CD4-positive, CD25-positive, alpha-beta regulatory T cell (primary cell): ENCODE data around the gene ZNF787. TPM values are rescaled to one million over a fixed set of nuclear protein-coding genes. Genes with fewer than 3 reads are reported as not detected.

ENCODE experiments used
- ATAC-seq, 2 donors: fragments of 150-1000 bp; cut with Tn5 transposase; one replicate each; pipeline ENCODE4 v1.10.0; 2021; ENCODE audit warnings: low read depth in 2 of 2, moderate number of reproducible peaks in 2 of 2, moderate library complexity in 1 of 2
- DNase-seq, 3 donors: peaks; one replicate each; pipeline versions ENCODE4 v3.0.0 to v3.0.0-alpha.2; 2012 to 2022; ENCODE audit warnings: mixed read lengths in 1 of 3
- H3K27ac ChIP-seq: one replicate; pipeline ENCODE4 v1.7.0; 2013; ENCODE audit warnings: mild to moderate bottlenecking, low read length; ENCODE audit not compliant: insufficient read depth, poor library complexity, severe bottlenecking
- H3K27me3 ChIP-seq: one replicate; pipeline ENCODE4 v1.7.0; 2013; ENCODE audit warnings: low read length; ENCODE audit not compliant: control insufficient read depth, insufficient read depth
- H3K36me3 ChIP-seq: one replicate; pipeline ENCODE4 v1.7.0; 2013; ENCODE audit warnings: mild to moderate bottlenecking, low read length, moderate library complexity; ENCODE audit not compliant: control insufficient read depth, insufficient read depth
- H3K4me1 ChIP-seq: 2 replicates; pipeline ENCODE4 v1.7.0; 2013; ENCODE audit warnings: mild to moderate bottlenecking, low read length; ENCODE audit not compliant: insufficient read depth, control insufficient read depth, poor library complexity, severe bottlenecking
- H3K4me3 ChIP-seq: one replicate; pipeline ENCODE4 v1.7.0; 2013; ENCODE audit warnings: low read depth, mild to moderate bottlenecking, low read length, moderate library complexity
- H3K9me3 ChIP-seq, 2 experiments: 1 replicate in 1 of 2; 2 replicates in 1 of 2; pipeline ENCODE4 v1.7.0; 2013; ENCODE audit warnings: low read length in 2 of 2, mild to moderate bottlenecking in 1 of 2, moderate library complexity in 1 of 2; ENCODE audit not compliant: control insufficient read depth in 2 of 2
- H3K27ac Mint-ChIP-seq, 3 donors: one replicate each; pipeline ENCODE4 v1.8.0; 2020 to 2022; ENCODE audit warnings: mild to moderate bottlenecking in 3 of 3, mixed read lengths in 3 of 3, moderate library complexity in 2 of 3
- H3K27me3 Mint-ChIP-seq: one replicate; pipeline ENCODE4 v1.8.0; 2022; ENCODE audit warnings: mild to moderate bottlenecking, mixed read lengths
- H3K36me3 Mint-ChIP-seq: one replicate; pipeline ENCODE4 v1.8.0; 2020; ENCODE audit warnings: mixed read lengths
- H3K4me1 Mint-ChIP-seq, 4 donors: one replicate each; pipeline ENCODE4 v1.8.0; 2020 to 2022; ENCODE audit warnings: mixed read lengths in 4 of 4, mild to moderate bottlenecking in 1 of 4
- H3K4me3 Mint-ChIP-seq, 4 donors: one replicate each; pipeline ENCODE4 v1.8.0; 2020 to 2022; ENCODE audit warnings: mild to moderate bottlenecking in 4 of 4, mixed read lengths in 4 of 4, moderate library complexity in 3 of 4
- H3K9me3 Mint-ChIP-seq, 7 donors: one replicate each; pipeline ENCODE4 v1.8.0; 2020 to 2022; ENCODE audit warnings: mixed read lengths in 7 of 7, mild to moderate bottlenecking in 3 of 7, moderate library complexity in 2 of 7
- polyA plus RNA-seq, 4 donors: library from polyadenylated mRNA; unstranded; fragments of 300-500 nt; fragmentation: Illumina TruSeq; gene quantifications; one replicate each; pipeline ENCODE4 v1.2.3, GENCODE V29; 2021
- total RNA-seq: library from RNA; stranded (reverse); gene quantifications from one replicate; pipeline ENCODE4 v1.2.3, GENCODE V29; 2022

Gene ZNF787
- total and polyA plus RNA-seq, 5 donors from 2014 or later: 0.73 to 21.4 (median 1.5) TPM

DNA sequence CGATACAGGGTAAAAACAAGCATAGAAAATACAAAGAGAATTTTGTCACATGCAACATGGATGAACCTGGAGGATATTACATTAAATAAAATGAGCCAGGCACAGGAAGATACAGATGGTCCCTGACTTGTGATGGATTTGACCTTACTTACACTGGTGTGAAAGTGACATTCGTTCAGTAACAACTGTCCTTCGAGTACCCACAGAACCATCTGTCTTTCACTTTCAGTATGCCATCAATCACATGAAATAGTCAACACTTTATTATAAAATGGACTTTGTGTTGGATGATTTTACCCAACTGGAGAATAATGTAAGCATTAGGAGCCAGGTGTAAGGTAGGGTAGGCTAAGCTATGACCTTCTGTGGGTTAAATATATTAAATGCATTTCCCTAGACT is 51.5 kb downstream of the ZNF787 start:
- H3K9me3 Mint-ChIP-seq: peaks cover 0 to 2% (median 0%) of the 10 kb centered on the region in 7 donors
- Histone ChIP-seq H3K36me3 (no peaks in the 10 kb centered on the region), H3K9me3 (no peaks in the 10 kb centered on the region), H3K27ac (no peak overlapping the region), H3K4me1 (peaks cover 11% of the 10 kb centered on the region), H3K27me3 (no peaks in the 10 kb centered on the region), H3K4me3 (no peak overlapping the region)
- H3K36me3 Mint-ChIP-seq: no peaks in the 10 kb centered on the region
- no peak overlapping the region for H3K27ac Mint-ChIP-seq
- peaks cover 15% of the 10 kb centered on the region for H3K27me3 Mint-ChIP-seq
- no peak for ATAC-seq
- H3K4me1 Mint-ChIP-seq: peaks cover 0 to 20% (median 9%) of the 10 kb centered on the region in 4 donors
- no peak for DNase-seq
- no peak overlapping the region for H3K4me3 Mint-ChIP-seq

DNA sequence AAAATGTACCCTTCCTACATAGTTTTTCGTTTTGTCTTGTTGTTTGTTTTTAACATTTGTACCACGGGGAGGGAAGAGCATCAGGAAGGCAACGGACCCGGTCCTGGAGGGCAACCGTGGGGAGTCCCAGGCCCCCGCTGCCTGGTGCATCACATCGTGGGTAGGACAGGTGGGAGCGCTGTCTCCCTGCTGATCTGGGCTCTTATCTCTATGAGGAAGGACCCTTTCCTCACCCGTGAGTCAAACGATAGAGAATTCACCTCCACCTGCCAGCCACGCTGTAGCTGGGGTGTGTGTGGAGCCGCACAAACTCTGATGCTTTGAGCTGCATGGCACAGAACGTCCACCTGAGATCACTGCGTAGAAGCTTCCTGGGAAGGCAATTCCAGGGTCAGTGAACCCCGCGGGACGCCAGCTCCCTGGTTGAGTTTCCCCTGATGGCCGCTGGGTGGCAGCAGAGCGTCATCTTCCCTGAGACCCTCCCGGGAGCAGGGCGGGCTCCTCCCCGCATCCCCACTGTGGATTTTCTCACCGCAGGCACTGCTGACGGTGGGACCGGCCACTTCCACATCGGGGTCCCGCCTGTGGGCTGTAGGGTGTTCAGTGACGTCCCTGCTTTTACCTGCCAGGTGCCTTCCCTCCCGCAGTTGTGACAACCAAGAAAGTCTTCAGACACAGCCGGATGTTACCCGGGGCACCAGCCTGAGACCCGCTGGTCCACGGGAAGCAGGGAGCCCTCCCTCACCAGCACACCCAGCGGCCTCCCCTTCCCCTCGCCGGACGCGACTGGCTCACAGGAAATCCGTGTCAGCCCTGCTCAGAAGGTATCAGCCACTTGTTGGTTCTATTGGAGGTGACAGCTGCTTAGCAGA is 54.7 kb downstream of the ZNF787 start:
- Mint-ChIP-seq H3K4me3 (peak overlapping the region in 3 of 4 donors; percentile 69 to 76 (median 74)), H3K27me3 (peaks cover 15% of the 10 kb centered on the region), H3K36me3 (no peaks in the 10 kb centered on the region), H3K27ac (no peak overlapping the region), H3K9me3 (peaks cover 0 to 2% (median 0%) of the 10 kb centered on the region in 7 donors), H3K4me1 (peaks cover 0 to 20% (median 9%) of the 10 kb centered on the region in 4 donors)
- H3K9me3 ChIP-seq: no peaks in the 10 kb centered on the region
- peaks cover 11% of the 10 kb centered on the region for H3K4me1 ChIP-seq
- ATAC-seq: peak; percentile 69 to 80
- H3K36me3 ChIP-seq: no peaks in the 10 kb centered on the region
- DNase-seq: peak; percentile 43 to 68 (median 53)
- no peak overlapping the region for H3K4me3 ChIP-seq
- no peak overlapping the region for H3K27ac ChIP-seq
- no peaks in the 10 kb centered on the region for H3K27me3 ChIP-seq

DNA sequence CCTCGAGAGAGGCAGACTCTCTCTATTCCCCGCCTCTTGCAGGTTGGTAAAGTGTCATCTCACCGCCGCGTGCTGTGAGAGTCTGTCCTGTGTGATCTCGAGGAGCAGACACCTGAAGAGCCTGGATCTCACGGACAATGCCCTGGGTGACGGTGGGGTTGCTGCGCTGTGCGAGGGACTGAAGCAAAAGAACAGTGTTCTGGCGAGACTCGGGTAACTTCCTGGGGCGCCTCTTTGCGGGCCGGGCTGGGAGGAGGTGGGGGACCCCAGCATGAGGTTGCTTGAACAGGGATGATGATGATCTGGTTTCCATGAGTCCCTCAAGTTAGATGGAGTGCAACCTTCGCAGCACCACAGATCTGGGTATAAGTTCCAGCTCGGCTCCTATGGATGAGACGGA is 67.5 kb downstream of the ZNF787 start:
- no peak overlapping the region for H3K27ac Mint-ChIP-seq
- Histone ChIP-seq H3K4me1 (no peaks in the 10 kb centered on the region), H3K9me3 (no peaks in the 10 kb centered on the region), H3K4me3 (no peak overlapping the region), H3K36me3 (no peaks in the 10 kb centered on the region), H3K27ac (no peak overlapping the region), H3K27me3 (no peaks in the 10 kb centered on the region)
- no peaks in the 10 kb centered on the region for H3K36me3 Mint-ChIP-seq
- H3K4me3 Mint-ChIP-seq: no peak overlapping the region
- peaks cover 6% of the 10 kb centered on the region for H3K27me3 Mint-ChIP-seq
- ATAC-seq (no peak), DNase-seq (no peak)
- H3K9me3 Mint-ChIP-seq: peaks cover 0 to 9% (median under 1%) of the 10 kb centered on the region in 7 donors
- no peaks in the 10 kb centered on the region for H3K4me1 Mint-ChIP-seq

Other genes starting within 250 kb of the ZNF787 start
- not detected for gene NLRP13, start 189.0 kb downstream of the ZNF787 start, total RNA-seq
- gene NLRP13, start 189.0 kb downstream of the ZNF787 start, polyA plus RNA-seq: not detected
- not detected for gene NLRP8, start 173.5 kb downstream of the ZNF787 start, total RNA-seq
- not detected for gene NLRP8, start 173.5 kb downstream of the ZNF787 start, polyA plus RNA-seq
- not detected for gene NLRP5, start 134.5 kb downstream of the ZNF787 start, total RNA-seq
- not detected for gene NLRP5, start 134.5 kb downstream of the ZNF787 start, polyA plus RNA-seq
- 23.5 TPM for gene ZNF444, start 20.0 kb upstream of the ZNF787 start, total RNA-seq
- 10 to 100 TPM; 10.8 to 16.0 (median 13.4) TPM for gene ZNF444, start 20.0 kb upstream of the ZNF787 start, polyA plus RNA-seq
- not detected for gene GALP, start 54.7 kb upstream of the ZNF787 start, total RNA-seq
- not detected for gene GALP, start 54.7 kb upstream of the ZNF787 start, polyA plus RNA-seq
- not detected for gene ZSCAN5B, start 76.5 kb upstream of the ZNF787 start, total RNA-seq
- gene ZSCAN5B, start 76.5 kb upstream of the ZNF787 start, polyA plus RNA-seq: not detected
- gene ZSCAN5C, start 81.0 kb upstream of the ZNF787 start, total RNA-seq: not detected
- gene ZSCAN5C, start 81.0 kb upstream of the ZNF787 start, polyA plus RNA-seq: not detected
- gene EDDM13, start 151.5 kb upstream of the ZNF787 start, total RNA-seq: not detected
- gene EDDM13, start 151.5 kb upstream of the ZNF787 start, polyA plus RNA-seq: 1 to 10 TPM in 2 of 4 donors, under 1 TPM in 2; 0.46 to 1.9 (median 1.1) TPM
- gene ZSCAN5A, start 193.5 kb upstream of the ZNF787 start, total RNA-seq: 6.8 TPM
- gene ZSCAN5A, start 193.5 kb upstream of the ZNF787 start, polyA plus RNA-seq: 1 to 10 TPM; 3.5 to 7.9 (median 5.4) TPM